Right ventricle myocardium inferior (tissue), 1 donor: ENCODE data around the gene MRPL46. TPM values are rescaled to one million over a fixed set of nuclear protein-coding genes. Genes with fewer than 3 reads are reported as not detected.

Source experiments
- ATAC-seq: fragments of 200-7000 bp; cut with Tn5 transposase; one replicate; pipeline ENCODE4 v1.9.1; 2020; ENCODE audit warnings: mild to moderate bottlenecking, moderate library complexity
- DNase-seq: peaks from one replicate; pipeline ENCODE4 v3.0.0; 2021; ENCODE audit errors: missing footprints
- intact Hi-C: fragments of 100-400 bp; cut with DNase I; formaldehyde crosslinking; loops from one replicate; pipeline ENCODE4 v1.11.0; 2022
- long read RNA-seq: library from polyadenylated mRNA; unstranded; transcript quantifications from one replicate; pipeline ENCODE4 v2.0.0, GENCODE V29; 2021
- total RNA-seq: library from RNA; stranded (reverse); fragmentation: NEBNext Ultra II Directional; extraction: Animal tissue kit (Norgen Biotek cat#: 25700); gene quantifications from one replicate; pipeline ENCODE4 v1.2.1, GENCODE V29; 2021
- donor health status: DM: no; HTN: yes; CAD: no; lungs with severe emphysema.

MRPL46 gene
- total RNA-seq, result 66.9 TPM
- long read RNA-seq, transcript MRPL46-201 (4 exons, 1,019 nt), result major isoform, 55 of 57 reads
- long read RNA-seq, partial matches to known transcripts, result 0 of 57 reads
- long read RNA-seq, other reads (novel, unspliced or antisense), result 2 of 57 reads

DNA sequence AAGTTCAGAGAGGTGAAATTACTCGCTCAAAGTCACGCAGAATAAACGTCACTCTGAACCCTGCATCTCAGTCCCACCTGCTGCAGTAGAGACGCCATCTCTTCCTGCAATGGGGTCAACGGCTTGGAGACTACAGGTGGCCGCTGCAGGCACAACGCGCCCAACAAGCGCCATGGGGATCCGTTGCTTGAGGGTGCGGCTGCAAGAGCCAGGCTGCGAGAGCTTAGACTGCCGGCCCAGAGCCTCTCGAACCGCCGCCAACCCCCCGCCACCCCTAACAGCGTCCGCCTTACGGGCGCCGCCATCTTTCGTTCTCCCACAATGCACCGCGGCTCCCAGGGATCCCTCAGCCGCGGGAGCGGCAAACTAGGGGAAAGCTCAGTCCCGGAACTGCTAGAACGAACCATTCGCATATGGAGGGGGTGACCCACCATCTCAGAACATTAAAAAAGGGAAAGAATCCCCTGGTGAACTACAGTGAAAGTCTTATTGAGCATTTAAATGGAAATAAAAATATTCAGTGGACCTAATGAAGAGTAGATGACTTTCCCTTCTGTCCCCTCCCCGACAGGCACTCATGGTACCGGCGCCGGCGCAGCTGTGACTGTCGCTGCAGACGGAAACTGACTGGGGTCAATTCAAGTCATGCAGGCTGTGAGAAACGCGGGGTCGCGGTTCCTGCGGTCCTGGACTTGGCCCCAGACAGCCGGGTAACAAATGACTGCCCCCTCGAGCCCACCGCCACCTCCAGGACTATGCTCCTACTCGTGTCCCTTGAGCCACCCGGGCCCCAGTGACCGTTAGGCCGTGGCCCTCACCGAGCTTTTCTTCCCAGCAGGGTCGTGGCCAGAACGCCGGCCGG is at the start of gene MRPL46, which contains the start of gene MRPS11:
Gene MRPL46 (minus strand): TSS at position 316 of the 862 bp plus-strand sequence. CDS start 11 bp downstream, at position 305.
Gene MRPS11 (plus strand): TSS at position 636 of the 862 bp plus-strand sequence. CDS start 10 bp downstream, at position 646.
- intact Hi-C loops, result no loop called here
- DNase-seq (peak; percentile 93), ATAC-seq (peak; percentile 98)

DNA sequence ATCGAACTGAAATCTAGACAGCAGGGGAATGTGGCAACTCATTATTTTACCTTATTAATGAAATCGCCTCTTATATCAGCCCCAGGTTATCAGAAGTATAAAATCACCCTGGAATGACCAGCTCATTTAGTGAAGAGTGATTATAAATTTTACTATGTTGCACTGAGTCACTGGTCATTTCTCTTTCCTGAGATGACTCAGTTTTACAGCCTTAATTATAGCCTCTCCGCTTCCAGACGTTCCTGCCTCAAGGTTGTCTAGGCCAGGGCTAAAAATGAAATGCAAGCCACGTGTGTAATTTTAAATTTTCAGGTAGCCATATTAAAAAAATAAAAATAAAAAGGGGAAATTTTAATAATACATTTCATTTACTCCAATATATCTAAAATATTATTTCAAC is 46.0 kb upstream of the MRPL46 start:
- intact Hi-C loops, result no loop called here

DNA sequence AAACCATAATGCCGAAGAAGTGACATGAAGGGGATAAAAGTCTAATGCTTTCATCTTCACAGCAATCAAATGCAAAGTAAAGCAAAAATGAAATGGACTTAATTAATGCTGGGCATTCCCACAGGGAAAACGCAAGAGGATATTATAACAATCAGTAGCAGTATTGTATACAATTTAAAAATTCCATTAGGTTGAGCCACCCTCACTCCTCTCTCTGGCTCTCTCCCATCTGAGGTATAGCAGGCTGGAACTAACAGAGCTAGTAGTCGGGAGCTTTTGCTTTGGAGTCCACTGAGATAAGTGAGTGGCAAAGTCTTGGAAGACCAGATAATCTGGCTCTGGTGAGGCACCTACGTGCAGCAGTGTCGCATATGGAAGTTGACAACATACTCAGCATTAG is 45.4 kb upstream of the MRPL46 start:
- ATAC-seq (no peak), DNase-seq (no peak)
- intact Hi-C loops, result no loop called here

More for the DNA sequence above, 46.0 kb upstream of the MRPL46 start:
- no peak for DNase-seq
- ATAC-seq, result no peak

DNA sequence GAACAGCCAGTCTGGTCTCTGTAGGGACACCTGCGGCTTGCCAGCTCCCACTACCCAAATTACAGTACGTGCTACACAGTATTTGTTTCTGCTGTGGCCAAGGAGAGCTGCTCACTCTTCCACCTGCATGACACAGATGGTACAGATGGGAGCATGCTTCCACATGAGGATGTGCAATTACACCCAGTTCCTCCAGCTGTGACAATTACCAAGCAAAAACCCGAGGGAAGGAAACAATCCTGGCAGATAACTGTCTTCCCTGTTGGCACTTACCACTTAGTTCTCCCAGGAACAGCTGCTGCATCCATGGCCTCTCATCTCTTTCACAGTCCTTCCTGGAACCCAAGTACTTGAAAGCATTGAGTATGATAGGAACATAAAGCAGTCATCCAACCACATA is 44.9 kb upstream of the MRPL46 start:
- ATAC-seq (no peak), DNase-seq (no peak)
- intact Hi-C loops, result no loop called here

DNA sequence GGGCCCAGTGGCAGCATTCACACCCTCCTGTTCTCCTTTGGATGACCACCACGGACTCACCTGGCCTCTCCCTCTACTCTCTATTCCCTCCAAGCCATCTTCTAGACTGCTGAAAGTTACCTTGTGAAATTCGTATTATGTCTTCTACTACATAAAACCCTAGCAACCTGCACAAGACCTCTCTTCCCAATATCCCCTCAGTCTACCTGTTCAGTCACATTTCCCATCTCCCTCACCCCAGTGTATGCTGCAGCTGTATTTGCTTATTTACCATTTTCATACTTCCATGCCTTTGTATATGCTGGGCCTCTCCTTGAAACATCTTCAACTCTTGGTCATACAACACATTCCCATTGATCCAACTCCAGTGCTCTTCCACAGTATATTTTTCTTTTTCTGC is 44.0 kb upstream of the MRPL46 start:
- no peak for ATAC-seq
- intact Hi-C loops, result no loop called here
- no peak for DNase-seq

DNA sequence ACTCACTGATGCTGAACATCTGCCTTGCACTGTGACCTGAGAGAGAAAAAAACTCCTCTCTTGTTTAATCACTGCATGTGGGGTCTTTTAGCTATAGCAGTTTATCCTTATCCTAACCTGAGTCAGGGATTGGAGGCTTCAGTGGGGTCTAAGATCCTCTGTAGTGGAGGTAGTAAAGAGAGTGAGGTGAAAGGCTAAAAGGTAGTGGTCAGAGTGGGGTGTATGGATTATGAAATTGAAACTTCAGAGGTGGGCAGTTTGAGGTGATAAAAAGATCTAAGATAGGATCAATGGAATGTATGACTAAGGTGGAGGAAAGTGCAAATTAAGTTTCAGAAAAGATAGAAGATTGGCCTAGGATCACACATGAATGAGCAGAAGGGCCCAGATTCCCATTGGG is 42.8 kb upstream of the MRPL46 start:
- ATAC-seq (no peak), DNase-seq (no peak)
- intact Hi-C loops, result no loop called here

DNA sequence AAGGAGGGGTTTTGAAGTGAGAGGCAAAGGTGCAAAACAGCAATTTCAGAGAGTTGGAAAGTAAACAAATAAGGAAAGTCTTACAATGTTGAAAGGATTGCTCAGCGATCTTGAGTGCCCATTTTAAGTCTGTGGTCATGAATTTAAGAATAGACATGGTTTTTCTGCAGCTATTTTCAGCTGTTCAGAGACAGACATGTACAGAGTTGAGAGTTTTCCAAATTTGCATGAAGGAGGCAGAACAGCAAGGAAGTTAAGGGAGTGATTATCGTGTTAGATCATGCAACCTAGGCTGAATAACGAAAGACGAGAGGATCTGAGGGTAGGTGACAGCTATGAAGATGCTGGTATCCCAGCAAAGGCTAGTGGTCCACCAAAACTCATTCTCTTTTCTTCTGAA is 42.1 kb upstream of the MRPL46 start:
- ATAC-seq (no peak), DNase-seq (no peak)
- intact Hi-C loops, result no loop called here

DNA sequence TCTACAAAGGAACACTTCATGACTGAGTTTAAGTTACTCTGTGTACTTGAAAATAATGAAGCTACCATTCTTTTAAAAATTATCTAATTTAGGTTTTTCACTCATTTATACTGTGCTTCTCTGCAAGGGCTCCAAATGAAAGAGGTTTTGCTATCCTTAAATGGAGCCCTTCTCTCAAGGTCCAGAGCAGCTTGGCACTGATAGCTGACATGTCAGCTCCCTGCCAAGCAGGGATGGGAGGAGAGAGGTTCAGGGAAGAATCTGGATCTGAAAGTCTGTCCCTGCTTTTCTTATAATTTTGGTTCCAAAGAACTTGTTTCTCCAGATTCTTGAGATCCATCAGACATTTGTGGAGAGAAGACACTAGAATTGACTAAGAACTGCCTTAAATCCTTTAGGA is 39.4 kb upstream of the MRPL46 start:
- ATAC-seq, result no peak
- intact Hi-C loops, result no loop called here
- no peak for DNase-seq

DNA sequence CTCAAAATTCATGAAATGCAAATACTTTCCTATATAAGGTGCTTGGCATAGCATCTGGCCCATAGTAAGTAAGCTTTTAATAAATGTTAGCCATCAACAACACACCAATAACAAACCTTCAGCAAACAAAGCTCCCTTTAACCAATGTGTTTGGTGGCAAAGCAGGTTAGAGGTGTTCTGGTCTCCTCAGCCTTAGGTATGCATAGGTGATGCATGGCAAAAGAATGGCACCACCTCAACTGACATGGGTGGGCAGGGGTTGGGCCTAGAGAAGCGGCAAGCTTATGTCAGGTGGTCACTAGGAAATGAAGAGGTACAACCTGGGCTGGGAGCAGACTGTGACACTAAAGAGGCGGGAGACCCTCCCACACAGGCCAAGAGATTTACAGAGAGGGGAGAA is 38.5 kb upstream of the MRPL46 start:
- DNase-seq (no peak), ATAC-seq (no peak)
- intact Hi-C loops, result no loop called here

DNA sequence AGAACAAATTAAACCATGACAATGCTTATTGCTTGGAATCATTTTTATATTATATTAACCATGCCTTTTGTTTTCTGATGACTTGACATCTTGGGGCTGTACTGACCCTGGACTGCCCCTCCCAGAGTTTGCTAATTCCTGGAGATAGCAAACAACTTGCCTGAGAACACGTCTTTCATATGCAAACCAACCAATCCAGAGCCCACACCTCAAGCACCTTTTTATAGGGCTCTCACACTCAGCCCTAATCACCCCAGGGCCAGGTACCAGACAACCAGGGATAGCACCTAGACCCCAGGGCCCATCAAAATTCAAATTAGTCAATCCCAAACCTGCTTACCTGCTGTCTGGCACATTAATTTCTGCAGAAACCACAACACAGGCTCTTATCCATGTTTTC is 37.3 kb upstream of the MRPL46 start:
- intact Hi-C loops, result no loop called here
- DNase-seq (no peak), ATAC-seq (no peak)

DNA sequence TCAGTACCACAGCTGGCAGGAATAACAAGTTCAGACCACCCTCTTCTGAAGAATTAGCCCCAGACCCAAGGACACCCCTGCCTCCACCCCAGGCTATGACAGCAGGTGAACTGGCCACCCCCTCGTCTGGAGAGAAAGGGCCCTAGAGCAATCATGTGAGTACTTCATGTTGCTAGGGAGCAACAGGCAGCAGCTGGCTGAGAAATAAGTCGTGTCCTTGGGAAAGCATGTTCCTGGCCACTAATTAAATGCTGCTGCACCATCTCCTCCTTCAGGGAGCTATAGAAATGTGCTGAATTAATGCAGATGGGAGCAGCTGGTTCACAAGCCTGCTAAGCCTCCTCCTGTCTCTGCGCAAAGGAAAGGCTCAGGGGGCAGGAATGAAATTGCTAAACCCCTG is 31.8 kb upstream of the MRPL46 start:
- intact Hi-C loops, result loop anchor here (1.0 kb wide), 1 partner anchor 47 kb away; the partner anchor contains the start of gene DET1
- DNase-seq, result no peak
- ATAC-seq, result peak; percentile 68

DNA sequence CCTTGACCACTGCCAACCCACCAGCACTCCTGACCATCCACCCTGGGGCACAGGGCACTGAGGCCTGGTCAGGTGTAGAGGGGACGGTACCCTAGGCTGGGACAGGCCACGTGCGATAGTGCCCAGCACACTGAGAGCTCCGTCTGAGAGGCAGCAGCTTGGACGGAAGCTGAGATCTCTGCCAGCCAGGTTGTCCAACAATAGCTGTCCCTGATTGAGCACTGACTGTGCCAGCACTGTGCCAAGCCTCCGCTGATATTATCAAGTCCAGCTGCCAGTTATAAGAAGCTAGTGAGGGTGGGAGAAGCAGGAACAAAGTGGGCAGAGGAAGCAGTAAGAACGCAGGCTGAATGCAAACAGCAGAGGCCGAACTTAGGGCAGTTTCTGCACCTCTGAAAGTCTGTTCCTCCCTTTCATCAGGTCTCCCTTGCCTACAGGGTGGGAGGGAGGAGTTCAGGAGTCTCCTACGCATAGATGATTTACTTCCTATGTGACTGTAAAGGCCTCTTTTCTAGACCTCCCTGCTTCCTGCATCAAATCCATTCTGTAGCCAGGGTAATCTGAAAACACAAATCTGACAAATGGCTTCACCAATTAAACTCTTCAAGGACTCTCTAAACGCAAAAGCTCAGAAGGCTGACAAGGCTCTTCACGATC is 30.0 kb upstream of the MRPL46 start:
- peak; percentile 80 for ATAC-seq
- intact Hi-C loops, result no loop called here
- DNase-seq, result peak; percentile 75

DNA sequence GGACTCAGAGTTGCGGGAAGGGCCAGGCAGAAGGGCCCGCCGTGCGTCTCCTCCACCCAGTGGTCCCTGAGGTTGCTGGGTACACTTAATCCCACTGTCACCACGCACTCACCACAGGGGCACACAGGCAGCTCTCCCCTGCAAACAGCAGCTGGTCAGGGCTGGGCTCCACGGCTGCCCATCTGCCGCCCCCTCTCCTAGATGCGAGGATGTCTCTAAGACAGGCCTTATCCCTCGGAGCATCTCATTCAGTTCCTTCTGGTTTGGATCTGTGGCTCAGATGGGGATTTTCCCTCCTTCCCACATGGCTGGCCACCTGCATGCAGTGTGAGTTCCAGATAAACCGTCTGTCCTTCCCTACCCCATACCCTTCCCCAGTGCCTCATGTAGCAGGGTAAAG is 26.7 kb upstream of the MRPL46 start:
- intact Hi-C loops, result no loop called here
- DNase-seq, result no peak
- no peak for ATAC-seq

DNA sequence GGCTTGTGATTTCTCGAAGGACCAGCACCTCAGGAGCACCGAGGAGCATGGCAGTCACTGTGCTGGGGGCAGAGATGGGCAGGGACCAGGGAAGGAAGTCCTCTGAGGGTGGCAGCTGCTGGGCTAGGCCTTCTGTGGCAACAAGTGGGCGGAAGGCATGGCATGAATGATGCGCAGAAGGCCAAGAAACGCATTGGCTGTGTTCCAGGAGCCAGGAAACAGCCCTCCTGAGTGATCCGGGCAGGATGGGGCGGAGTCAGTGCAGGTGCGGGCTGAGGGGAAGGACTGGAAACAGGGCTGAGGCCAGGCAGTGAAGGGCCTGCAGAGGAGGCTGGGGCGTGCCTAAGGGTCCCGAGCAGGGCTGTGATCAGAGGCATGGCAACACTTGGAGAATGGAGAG is 24.0 kb upstream of the MRPL46 start:
- ATAC-seq, result no peak
- DNase-seq, result no peak
- intact Hi-C loops, result no loop called here

DNA sequence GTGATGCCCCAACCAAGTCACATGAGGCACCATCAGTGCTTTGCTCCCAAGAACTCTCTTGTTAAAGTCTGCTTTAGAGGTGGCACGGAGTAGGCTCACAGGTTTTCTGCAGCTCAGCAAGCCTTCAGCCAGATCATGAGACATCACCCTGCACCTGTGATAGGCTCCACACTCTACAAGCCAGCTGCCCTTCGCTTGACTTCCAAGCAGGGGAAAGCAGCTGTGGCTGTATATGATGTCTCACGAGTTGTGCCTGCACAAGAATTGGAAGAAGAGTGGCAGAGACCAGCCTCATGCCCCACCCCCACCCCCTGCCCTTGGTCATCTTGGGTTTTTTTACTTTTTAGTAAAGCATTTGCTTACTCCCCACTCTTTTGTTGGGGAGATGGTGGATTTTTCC is 22.8 kb upstream of the MRPL46 start:
- no peak for ATAC-seq

DNA sequence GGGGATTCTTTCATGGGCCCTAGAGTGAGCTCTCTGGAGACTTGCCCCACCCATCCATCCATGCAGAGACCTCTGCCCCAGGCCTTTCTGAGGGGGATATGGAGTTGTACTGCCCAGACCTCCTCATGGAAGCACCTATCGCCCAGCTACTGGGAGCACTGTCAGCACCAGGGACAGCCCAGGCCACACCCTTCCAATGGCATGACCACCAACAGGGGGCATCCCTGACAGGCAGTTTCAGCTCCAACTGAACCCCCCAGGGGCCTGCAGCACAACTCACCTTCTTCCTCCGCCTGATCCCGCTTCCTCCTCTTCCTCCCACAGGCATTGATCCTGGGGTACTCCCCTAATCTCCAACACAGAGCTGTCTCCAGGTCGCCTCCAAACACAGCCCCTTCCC is 22.1 kb upstream of the MRPL46 start:
- no peak for ATAC-seq
- intact Hi-C loops, result loop anchor here (2.0 kb wide), 1 partner anchor 75 kb away; no protein-coding TSS in a partner anchor
- no peak for DNase-seq

More for the DNA sequence above, 22.8 kb upstream of the MRPL46 start:
- DNase-seq, result no peak
- intact Hi-C loops, result no loop called here

DNA sequence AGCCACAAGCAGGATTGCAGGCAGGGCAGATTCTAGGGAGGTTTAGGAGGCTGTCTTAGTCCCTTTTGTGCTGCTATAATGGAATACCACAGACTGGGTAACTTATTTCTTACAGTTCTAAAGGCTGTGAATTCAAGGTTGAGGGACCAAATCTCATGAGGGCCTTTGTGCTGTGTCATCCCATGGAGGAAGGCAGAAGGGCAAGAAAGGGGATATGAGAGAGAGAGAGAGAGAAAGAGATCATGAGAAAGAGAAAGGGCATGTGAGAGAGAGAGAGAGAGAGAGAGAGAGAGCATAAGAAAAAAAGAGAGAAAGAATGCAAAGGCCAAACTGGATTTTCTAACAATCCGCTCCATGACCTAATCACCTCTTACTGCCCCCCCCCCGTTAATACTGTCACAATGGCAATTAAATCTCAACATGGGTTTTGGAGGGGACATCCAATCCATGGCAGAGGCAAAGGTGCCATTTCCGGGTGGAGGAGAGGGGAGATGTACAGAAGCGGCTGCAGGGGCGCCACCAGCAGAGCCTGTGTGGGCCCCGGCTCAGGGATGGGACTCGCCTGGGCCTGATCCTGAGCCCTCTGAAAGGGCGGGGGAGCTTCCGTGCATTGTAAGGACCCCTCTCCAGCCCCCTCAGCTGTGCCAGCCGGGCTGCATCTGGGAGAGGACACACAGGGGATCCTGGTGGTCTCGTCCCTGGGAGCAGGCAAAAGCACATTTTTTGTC is 20.8 kb upstream of the MRPL46 start:
- DNase-seq, result no peak
- intact Hi-C loops, result loop anchor here (2.0 kb wide), 1 partner anchor 77 kb away; no protein-coding TSS in a partner anchor
- no peak for ATAC-seq

DNA sequence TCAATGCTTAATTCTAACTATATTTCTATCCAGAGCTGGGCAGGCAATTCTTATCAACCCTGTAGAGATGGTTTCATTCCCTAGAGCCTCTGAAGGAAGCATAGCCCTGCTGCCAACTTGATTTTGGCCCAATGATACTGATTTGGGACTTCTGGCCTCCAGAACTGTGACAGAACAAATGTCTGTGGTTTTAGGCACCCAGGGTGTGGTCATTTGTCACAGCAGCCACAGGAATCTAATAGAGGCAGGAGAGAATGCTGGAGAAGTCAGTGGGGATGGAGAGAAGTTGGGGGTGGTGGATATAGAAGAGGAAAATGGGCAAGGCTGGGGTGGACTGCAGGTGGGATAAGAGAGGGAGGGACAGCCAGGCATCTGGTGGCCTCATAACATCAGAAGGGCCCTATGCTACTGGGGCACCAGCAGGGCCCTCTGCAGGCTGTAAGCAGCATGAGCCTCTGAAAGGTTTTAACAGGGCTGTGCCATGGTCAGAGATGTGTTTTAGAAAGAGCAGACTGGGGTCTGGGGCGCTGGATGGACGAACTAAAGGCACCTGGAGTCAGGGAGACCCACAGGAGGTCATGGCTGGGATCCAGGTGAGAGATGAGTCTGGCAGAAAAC is 20.1 kb upstream of the MRPL46 start:
- DNase-seq (no peak), ATAC-seq (no peak)
- intact Hi-C loops, result no loop called here
